ENCODE measurements around the gene ADRM1. TPM values are rescaled to one million over a fixed set of nuclear protein-coding genes. Genes with fewer than 3 reads are reported as not detected.

Gene ADRM1
- total RNA-seq, 2 experiments from 2014 or later = 87.0 to 128 TPM

DNA sequence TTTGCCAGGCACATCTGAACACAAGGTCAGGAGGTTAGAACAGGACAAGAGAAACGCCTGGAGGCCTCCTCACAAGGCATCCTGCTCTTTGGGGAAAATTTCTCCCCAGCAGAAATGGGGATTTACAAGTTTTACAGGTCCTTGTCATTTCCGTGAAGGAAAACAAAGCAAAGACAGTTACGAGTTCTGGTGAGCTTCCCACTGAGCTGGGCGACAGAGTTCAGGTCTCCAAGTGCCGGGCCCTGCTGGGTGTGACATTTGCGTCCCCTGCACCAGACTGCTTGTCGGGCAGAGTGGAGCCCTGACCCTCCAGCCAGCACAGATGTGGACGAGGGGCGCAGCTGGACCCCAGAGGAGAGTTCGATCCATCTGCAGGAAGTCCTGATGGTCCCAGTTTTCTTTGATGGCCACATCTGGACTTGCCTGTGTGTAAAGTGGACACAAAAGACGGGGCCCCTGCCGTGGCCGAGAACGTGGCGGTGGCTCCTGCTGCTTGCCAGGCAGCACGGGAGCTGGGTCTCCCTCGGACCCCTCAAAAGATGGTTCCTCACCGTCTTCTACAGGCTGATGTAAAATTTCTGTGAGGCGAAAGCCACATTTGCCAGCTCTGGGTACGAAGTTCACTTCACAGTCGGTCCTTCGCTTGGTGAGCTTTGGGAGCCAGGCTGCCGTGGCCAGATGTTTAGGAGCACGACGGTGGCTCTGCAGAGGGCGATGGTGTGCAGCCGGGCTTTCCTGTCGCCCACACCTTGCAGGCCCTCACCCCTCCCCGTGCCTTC is 5.2 kb upstream of the ADRM1 start:
- intact Hi-C loops (cut with micrococcal nuclease; ENCODE audit: unreplicated experiment) = no loop called here
- H3K4me3 ChIP-seq (ENCODE audit: low read depth, low read length, poor library complexity, severe bottlenecking) = no peak overlapping the region
- TF ChIP-seq CTCF (conservative IDR thresholded peaks at IDR 0.05; ENCODE audit: low read length) (no peak), EZH2phosphoT487 (IDR thresholded peaks at IDR 0.05; ENCODE audit: borderline replicate concordance, low read depth, low read length) (no peak)
- H3K27ac ChIP-seq (ENCODE audit: low read depth, low read length, poor library complexity, severe bottlenecking) = no peak overlapping the region
- H3K4me1 ChIP-seq (ENCODE audit: insufficient read depth, low read length, poor library complexity, severe bottlenecking) = peaks cover 17% of the 10 kb centered on the region
- ChIA-PET POLR2A (no interaction called here), CTCF (ENCODE audit: unreplicated experiment) (interaction anchor here (0.5 kb wide), 1 partner anchor 89 kb away, joined by 12 read pairs; the partner anchor contains the start of gene RPS21)
- DNase-seq (ENCODE audit: low spot score) = no peak
- no peaks in the 10 kb centered on the region for H3K9me2 ChIP-seq (ENCODE audit: insufficient read depth, low read length)
- no peaks in the 10 kb centered on the region for H3K79me2 ChIP-seq (ENCODE audit: insufficient read depth, low read depth, low read length)
- H3K36me3 ChIP-seq (ENCODE audit: insufficient read depth, low read length) = no peaks in the 10 kb centered on the region
- no peaks in the 10 kb centered on the region for H3K9me3 ChIP-seq (ENCODE audit: low read length)
- H3K4me2 ChIP-seq (ENCODE audit: low read length) = no peak overlapping the region
- no peak overlapping the region for H2AFZ ChIP-seq (ENCODE audit: low read length)
- no TSS peak for BruUV-seq (replicated peaks)
- H4K20me1 ChIP-seq (ENCODE audit: insufficient read depth, low read length) = no peaks in the 10 kb centered on the region

- BruUV-seq (replicated peaks) = no TSS peak
- POLR2A ChIA-PET = interaction anchor here (0.7 kb wide), 1 partner anchor 256 kb away, joined by 3 read pairs; no protein-coding TSS in a partner anchor
These were observed 4.1 kb upstream of the ADRM1 start for GRCh38 chr20:62298577-62299249.

More at GRCh38 chr20:62298577-62299249, 4.1 kb upstream of the ADRM1 start:
- Histone ChIP-seq H3K36me3 (ENCODE audit: insufficient read depth, low read length) (peaks cover 6% of the 10 kb centered on the region), H4K20me1 (ENCODE audit: insufficient read depth, low read length) (peaks cover 5% of the 10 kb centered on the region; the same call in 1 of the 2 replicates), H3K4me1 (ENCODE audit: insufficient read depth, low read length, poor library complexity, severe bottlenecking) (peaks cover 17% of the 10 kb centered on the region), H3K79me2 (ENCODE audit: insufficient read depth, low read depth, low read length) (peaks cover 8% of the 10 kb centered on the region), H3K4me3 (ENCODE audit: low read depth, low read length, poor library complexity, severe bottlenecking) (no peak overlapping the region), H2AFZ (ENCODE audit: low read length) (no peak overlapping the region), H3K27ac (ENCODE audit: low read depth, low read length, poor library complexity, severe bottlenecking) (no peak overlapping the region), H3K9me2 (ENCODE audit: insufficient read depth, low read length) (no peaks in the 10 kb centered on the region), H3K4me2 (ENCODE audit: low read length) (no peak overlapping the region), H3K9me3 (ENCODE audit: low read length) (no peaks in the 10 kb centered on the region)
- DNase-seq (ENCODE audit: low spot score) = no peak
- no peak for TF ChIP-seq CTCF (conservative IDR thresholded peaks at IDR 0.05; ENCODE audit: low read length)
- intact Hi-C loops (cut with micrococcal nuclease; ENCODE audit: unreplicated experiment) = no loop called here
- CTCF ChIA-PET (ENCODE audit: unreplicated experiment) = interaction anchor here (0.5 kb wide), 1 partner anchor 88 kb away, joined by 12 read pairs; the partner anchor contains the start of gene RPS21

Data from OCI-LY7 (cell line).